HuH-7.5 (cell line): ENCODE measurements around the gene ERCC1.

ENCODE experiments used
- DNase-seq: peaks from one replicate; pipeline ENCODE4 v3.0.0; 2011; ENCODE audit warnings: low spot score

ERCC1 gene

DNA sequence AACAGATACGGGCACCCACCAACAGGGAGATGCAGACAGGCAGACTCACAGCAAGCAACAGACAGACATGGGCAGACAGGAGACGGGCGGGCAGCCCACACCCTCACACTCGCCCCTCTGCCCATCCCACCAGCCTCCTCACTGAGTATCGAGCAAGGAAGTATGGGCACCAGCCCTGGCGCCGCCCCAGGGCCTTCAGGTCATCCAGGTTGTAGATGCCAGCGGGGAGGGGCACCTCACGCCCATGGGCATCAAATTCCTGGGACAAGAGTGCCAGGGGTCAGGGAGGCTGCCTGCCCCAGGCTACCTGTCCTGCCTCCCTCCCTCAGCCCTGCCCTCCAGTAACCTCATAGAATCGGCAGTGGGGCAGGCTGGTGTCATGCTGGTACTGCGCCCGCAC, 59.0 kb downstream of the ERCC1 start:
- DNase-seq: no peak

DNA sequence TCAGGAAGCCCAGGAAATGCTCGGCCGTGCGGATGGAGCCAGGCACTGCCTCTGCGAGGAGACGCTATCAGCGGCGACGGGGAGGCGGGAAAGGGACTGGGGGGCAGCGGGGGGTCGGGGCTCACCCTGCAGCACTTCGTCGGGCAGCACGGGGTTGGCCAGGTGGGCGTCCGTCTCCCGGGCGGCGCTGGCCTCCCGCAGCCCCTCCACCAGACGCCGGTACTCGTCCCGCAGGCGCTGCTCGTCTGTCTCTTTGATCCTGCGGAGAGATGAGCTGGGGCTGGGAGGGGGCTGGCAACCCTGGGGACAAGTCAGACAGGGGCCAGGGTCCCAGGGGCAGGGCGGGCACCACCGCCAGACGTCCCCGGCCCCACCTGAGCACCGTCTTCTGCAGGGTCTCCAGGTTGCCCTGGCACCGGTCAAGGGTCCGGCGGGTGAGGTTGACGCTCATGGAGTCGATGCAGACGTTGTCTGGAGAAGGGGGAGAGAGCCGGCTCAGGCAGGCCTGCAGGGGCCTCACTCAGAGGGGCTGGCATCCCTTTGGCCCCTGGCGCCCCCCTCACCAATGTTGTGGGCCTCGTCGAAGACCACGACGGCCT, 59.8 kb downstream of the ERCC1 start:
- DNase-seq: no peak

DNA sequence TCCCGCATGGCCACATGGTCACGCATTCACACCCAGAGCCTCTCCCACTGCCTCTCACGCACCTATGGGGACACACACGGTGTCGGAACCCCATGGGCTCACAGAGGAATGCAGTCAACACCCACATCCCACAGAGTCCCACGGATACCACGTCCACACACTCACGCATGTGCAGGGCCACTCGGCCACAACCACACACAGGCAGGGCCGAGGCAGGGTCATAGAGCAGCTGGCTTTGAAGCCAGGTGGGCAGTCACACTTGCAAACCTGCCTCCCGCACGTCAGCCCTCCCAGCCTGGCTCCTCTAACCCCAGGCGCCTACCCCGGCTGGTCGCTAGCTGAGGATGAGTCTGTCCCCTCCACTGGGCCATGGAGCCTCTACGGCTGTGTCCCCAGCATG, 61.4 kb downstream of the ERCC1 start:
- no peak for DNase-seq

DNA sequence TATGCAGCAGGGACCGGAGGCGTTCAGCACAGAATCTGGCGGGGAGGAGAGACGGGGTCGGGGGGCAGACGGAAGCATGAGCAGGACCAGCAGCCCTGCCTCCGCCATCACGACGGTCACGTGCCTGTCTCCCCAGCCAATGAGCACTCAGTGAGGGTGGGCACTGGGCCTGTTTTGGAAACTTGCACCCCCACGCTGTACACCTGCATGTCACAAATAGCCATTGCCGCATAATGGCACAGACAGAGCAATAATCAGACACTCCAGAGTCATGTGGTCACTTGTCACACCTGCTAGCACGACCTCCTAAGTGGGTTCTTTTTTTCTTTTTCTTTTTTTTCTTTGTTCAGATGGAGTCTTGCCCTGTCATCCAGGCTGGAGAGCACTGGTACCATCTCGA, 62.1 kb downstream of the ERCC1 start:
- no peak for DNase-seq

DNA sequence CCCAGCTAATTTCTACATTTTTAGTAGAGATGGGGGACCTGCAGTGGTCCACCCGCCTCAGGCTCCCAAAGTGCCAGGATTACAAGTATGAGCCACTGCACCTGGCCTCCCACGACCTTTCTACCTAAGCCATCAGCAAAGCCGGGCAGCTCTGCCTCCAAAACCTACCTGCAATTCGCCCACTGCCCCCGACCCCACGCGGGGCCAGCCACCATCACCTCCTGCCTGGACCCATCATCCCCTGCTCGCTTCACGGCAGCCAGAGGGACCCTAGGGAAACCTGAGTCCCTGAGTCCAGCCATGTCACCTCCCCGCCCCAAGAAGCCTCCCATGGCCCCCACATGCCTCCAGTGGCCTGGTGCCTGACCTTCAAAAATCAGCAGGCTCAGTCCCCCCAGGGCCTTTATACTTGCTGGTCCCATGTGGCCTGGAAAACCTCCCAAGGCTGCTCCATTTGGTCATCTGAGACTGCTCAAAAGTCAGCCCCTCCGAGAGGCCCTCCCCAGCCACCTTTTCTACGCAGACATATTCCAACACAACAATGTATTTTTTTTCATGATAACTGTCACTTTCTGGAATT, 65.4 kb downstream of the ERCC1 start:
- no peak for DNase-seq

DNA sequence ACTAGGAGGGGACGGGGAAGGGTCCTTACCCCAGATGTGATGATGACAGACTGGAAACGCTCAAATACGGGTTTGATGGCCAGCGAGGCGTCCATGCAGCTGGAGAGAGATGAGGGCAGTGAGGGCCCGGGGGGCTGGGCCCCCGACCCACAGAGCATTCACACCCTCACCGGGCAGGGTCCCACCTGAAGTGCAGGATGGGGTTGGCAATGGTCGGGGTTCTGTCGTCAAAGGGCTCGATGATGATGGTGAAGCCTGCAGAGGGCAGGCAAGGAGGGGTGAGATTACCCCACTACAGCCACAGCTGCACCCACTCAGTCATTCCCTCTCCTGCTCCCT, 66.3 kb downstream of the ERCC1 start:
- no peak for DNase-seq
